HG03159 (cell line): Measurements from ENCODE around the gene LINC00305.

Source experiments
- ATAC-seq: cut with Tn5 transposase; IDR thresholded peaks from one replicate; pipeline ENCODE4 v1.9.1; 2021; ENCODE audit warnings: mild to moderate bottlenecking, moderate library complexity; ENCODE audit not compliant: unreplicated experiment

The LINC00305 gene

DNA sequence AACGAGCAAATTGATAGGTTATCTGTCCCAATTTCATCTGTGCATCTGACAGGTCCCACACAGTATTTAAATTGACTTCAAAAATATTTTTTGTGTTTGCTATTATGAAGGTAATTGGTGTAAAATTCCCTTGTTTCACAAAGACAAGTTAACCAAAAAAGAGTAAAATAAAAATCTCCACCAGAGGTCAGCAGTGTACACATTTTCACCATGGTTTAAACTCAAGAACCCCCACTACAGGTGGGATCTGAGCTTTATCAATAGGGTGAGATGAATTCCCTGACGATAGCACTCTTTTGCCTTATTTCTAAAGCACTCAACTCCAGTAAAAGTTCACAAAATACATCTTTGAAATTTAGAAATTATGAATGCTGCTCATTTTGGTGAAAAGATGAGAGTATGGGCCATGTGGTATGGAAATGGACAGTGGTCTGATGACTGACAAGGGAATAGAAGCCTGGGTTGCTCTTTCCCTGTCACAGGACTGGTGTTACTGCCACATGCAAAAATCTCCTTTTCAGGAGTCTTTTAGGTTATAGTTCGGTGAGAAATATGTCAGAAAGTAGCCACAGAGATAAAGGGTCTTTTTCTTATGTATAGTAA lies 111.0 kb downstream of the LINC00305 start:
- ATAC-seq: peak; percentile 85

DNA sequence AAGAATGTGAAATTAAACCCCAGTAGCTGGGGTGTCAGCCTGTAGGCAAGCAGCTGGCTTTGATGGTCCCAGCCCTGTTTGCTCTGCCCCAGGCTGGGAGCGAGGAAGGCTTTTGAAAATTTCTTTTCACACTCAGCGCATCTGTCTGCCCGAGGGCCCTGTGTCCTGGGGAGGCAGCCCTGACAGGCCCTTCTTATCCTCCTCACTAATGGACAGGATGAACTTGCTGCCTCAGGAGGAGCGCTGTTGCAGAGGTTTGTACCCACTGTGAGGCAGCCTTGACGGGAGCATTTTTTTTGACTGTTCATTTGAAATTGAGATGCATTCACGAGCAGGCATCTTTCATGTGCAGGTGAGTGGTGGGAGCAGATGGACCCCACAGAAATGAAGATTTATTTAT lies 116.6 kb downstream of the LINC00305 start:
- ATAC-seq: no peak

GRCh38 chr18:64031411-64031810 lies 117.5 kb downstream of the LINC00305 start:
- ATAC-seq: no peak
